H9 (cell line): ENCODE data around the gene GBP5. TPM values are rescaled to one million over a fixed set of nuclear protein-coding genes. Genes with fewer than 3 reads are reported as not detected.

Experiments used
- DNase-seq: peaks from one replicate; pipeline ENCODE4 v3.0.0-alpha.2; 2017
- H2AFZ ChIP-seq: one replicate; pipeline ENCODE4 v1.6.1; 2013; ENCODE audit warnings: mild to moderate bottlenecking, low read length, control low read depth, moderate library complexity
- H2AK5ac ChIP-seq: 2 replicates; pipeline ENCODE4 v1.6.1; 2013; ENCODE audit warnings: low read length, control low read depth, mixed read lengths; ENCODE audit not compliant: insufficient read length
- H2BK120ac ChIP-seq: one replicate; pipeline ENCODE4 v1.6.1; 2013; ENCODE audit warnings: low read depth, mild to moderate bottlenecking, low read length, control low read depth, inconsistent platforms; ENCODE audit not compliant: poor library complexity, severe bottlenecking
- H2BK12ac ChIP-seq: 2 replicates; pipeline ENCODE4 v1.6.1; 2013; ENCODE audit warnings: low read length, control low read depth, mixed read lengths, low read depth; ENCODE audit not compliant: insufficient read length
- H2BK15ac ChIP-seq: 2 replicates; pipeline ENCODE4 v1.6.1; 2013; ENCODE audit warnings: low read depth, low read length, control low read depth
- H2BK20ac ChIP-seq: one replicate; pipeline ENCODE4 v1.6.1; 2013; ENCODE audit warnings: low read depth, mild to moderate bottlenecking, low read length, control low read depth, inconsistent platforms; ENCODE audit not compliant: poor library complexity, severe bottlenecking
- H2BK5ac ChIP-seq: 2 replicates; pipeline ENCODE4 v1.6.1; 2013; ENCODE audit warnings: low read length, control low read depth, mixed read lengths; ENCODE audit not compliant: insufficient read length
- H3K14ac ChIP-seq: 2 replicates; pipeline ENCODE4 v1.6.1; 2013; ENCODE audit warnings: low read length, control low read depth; ENCODE audit not compliant: insufficient read depth
- H3K18ac ChIP-seq: 2 replicates; pipeline ENCODE4 v1.6.1; 2013; ENCODE audit warnings: low read depth, mild to moderate bottlenecking, mixed read lengths, low read length, control low read depth; ENCODE audit not compliant: insufficient read length
- H3K23ac ChIP-seq: 2 replicates; pipeline ENCODE4 v1.6.1; 2013; ENCODE audit warnings: low read length, control low read depth, mixed read lengths, low read depth; ENCODE audit not compliant: insufficient read length
- H3K23me2 ChIP-seq: 2 replicates; pipeline ENCODE4 v1.6.1; 2013; ENCODE audit warnings: low read depth, mild to moderate bottlenecking, mixed read lengths, low read length, control low read depth; ENCODE audit not compliant: insufficient read length, poor library complexity, severe bottlenecking
- H3K27ac ChIP-seq: 2 replicates; pipeline ENCODE4 v1.5.1; 2013; ENCODE audit warnings: low read length, control low read depth, mixed read lengths, low read depth; ENCODE audit not compliant: insufficient read length
- H3K27me3 ChIP-seq: 2 replicates; pipeline ENCODE4 v1.6.1; 2013; ENCODE audit warnings: low read length, control low read depth, inconsistent platforms; ENCODE audit not compliant: insufficient read depth
- H3K4ac ChIP-seq: 2 replicates; pipeline ENCODE4 v1.6.1; 2013; ENCODE audit warnings: low read depth, mild to moderate bottlenecking, control low read depth, inconsistent platforms, low read length, moderate library complexity
- H3K4me1 ChIP-seq: 2 replicates; pipeline ENCODE4 v1.6.1; 2013; ENCODE audit warnings: low read length, control low read depth, inconsistent platforms; ENCODE audit not compliant: insufficient read depth
- H3K4me2 ChIP-seq: 2 replicates; pipeline ENCODE4 v1.6.1; 2013; ENCODE audit warnings: low read length, control low read depth, mixed read lengths; ENCODE audit not compliant: insufficient read length, insufficient read depth
- H3K56ac ChIP-seq: 2 replicates; pipeline ENCODE4 v1.6.1; 2013; ENCODE audit warnings: low read depth, mild to moderate bottlenecking, mixed read lengths, low read length, control low read depth; ENCODE audit not compliant: insufficient read length
- H3K79me1 ChIP-seq: 2 replicates; pipeline ENCODE4 v1.6.1; 2013; ENCODE audit warnings: low read depth, mild to moderate bottlenecking, moderate library complexity, low read length, control low read depth, inconsistent platforms; ENCODE audit not compliant: insufficient read depth, poor library complexity, severe bottlenecking
- H3K79me2 ChIP-seq: 2 replicates; pipeline ENCODE4 v1.6.1; 2013; ENCODE audit warnings: low read length, control low read depth, inconsistent platforms; ENCODE audit not compliant: insufficient read depth
- H3K9ac ChIP-seq: 2 replicates; pipeline ENCODE4 v1.6.1; 2013; ENCODE audit warnings: low read length, control low read depth, mixed read lengths; ENCODE audit not compliant: insufficient read length; ENCODE audit errors: extremely low read depth
- H3K9me3 ChIP-seq: one replicate; pipeline ENCODE4 v1.6.1; 2013; ENCODE audit warnings: low read depth, low read length, inconsistent platforms; ENCODE audit not compliant: control insufficient read depth
- H3T11ph ChIP-seq: one replicate; pipeline ENCODE4 v1.6.1; 2013; ENCODE audit warnings: mild to moderate bottlenecking, low read length, control low read depth, inconsistent platforms
- H4K20me1 ChIP-seq: one replicate; pipeline ENCODE4 v1.6.1; 2013; ENCODE audit not compliant: control insufficient read depth, insufficient read length, insufficient read depth
- H4K5ac ChIP-seq: 2 replicates; pipeline ENCODE4 v1.6.1; 2013; ENCODE audit warnings: low read depth, mild to moderate bottlenecking, mixed read lengths, low read length, control low read depth; ENCODE audit not compliant: insufficient read length
- H4K8ac ChIP-seq: replicated peaks from 2 replicates; pipeline ENCODE4 v1.6.1; 2013; ENCODE audit warnings: low read length, control low read depth, mixed read lengths, low read depth; ENCODE audit not compliant: insufficient read length
- H4K91ac ChIP-seq: 2 replicates; pipeline ENCODE4 v1.6.1; 2013; ENCODE audit warnings: low read depth, mild to moderate bottlenecking, moderate library complexity, mixed read lengths, low read length, control low read depth; ENCODE audit not compliant: insufficient read length
- H3K27ac Mint-ChIP-seq, 3 experiments: 2 replicates in 2 of 3; 3 replicates in 1 of 3; pipeline ENCODE4 v1.8.0; 2020 to 2021; ENCODE audit warnings: mixed read lengths in 3 of 3, mild to moderate bottlenecking in 1 of 3, moderate library complexity in 1 of 3
- H3K27me3 Mint-ChIP-seq: 2 replicates; pipeline ENCODE4 v1.8.0; 2021; ENCODE audit warnings: low read depth, mild to moderate bottlenecking, moderate library complexity, mixed read lengths
- H3K36me3 Mint-ChIP-seq, 3 experiments: 2 replicates in 2 of 3; 3 replicates in 1 of 3; pipeline ENCODE4 v1.8.0; 2020 to 2021; ENCODE audit warnings: low read depth in 3 of 3, mixed read lengths in 3 of 3; ENCODE audit not compliant: insufficient read depth in 1 of 3
- H3K4me1 Mint-ChIP-seq, 2 experiments: 2 replicates each; pipeline ENCODE4 v1.8.0; 2020; ENCODE audit warnings: mixed read lengths in 2 of 2
- H3K4me3 Mint-ChIP-seq, 2 experiments: 2 replicates in 1 of 2; 3 replicates in 1 of 2; pipeline ENCODE4 v1.8.0; 2020 to 2021; ENCODE audit warnings: mild to moderate bottlenecking in 2 of 2, mixed read lengths in 2 of 2, moderate library complexity in 1 of 2
- H3K9me3 Mint-ChIP-seq, 2 experiments: 2 replicates in 1 of 2; 3 replicates in 1 of 2; pipeline ENCODE4 v1.8.0; 2020; ENCODE audit warnings: mild to moderate bottlenecking in 2 of 2, mixed read lengths in 2 of 2, moderate library complexity in 1 of 2
- WGBS: extraction: QIAGEN DNeasy Blood & Tissue Kit; methylation state at CpG from one replicate; pipeline ENCODE4 v1.1.7; 2013; ENCODE audit warnings: missing lambda C conversion rate, low lambda C conversion rate, mixed read lengths; ENCODE audit not compliant: insufficient read length; ENCODE audit errors: extremely low coverage; 5-methylcytosine and 5-hydroxymethylcytosine counted together
- total RNA-seq: library from RNA; stranded (reverse); gene quantifications from 2 replicates; pipeline ENCODE4 v1.2.1, GENCODE V29; 2021
- TF ChIP-seq, protein P1 (sequence below): fragments of 200-600 bp; sonication (generic); conservative IDR thresholded peaks from 3 replicates; pipeline ENCODE4 v1.8.0; 2021; ENCODE audit warnings: antibody characterized with exemption, mild to moderate bottlenecking

GBP5 gene
- total RNA-seq, 1 experiment from 2014 or later: not detected

- Histone ChIP-seq H4K8ac (no peak overlapping the region), H3K79me2 (no peaks in the 10 kb centered on the region), H3K23me2 (no peaks in the 10 kb centered on the region), H3K23ac (no peak overlapping the region), H2BK5ac (no peak overlapping the region), H3K56ac (no peak overlapping the region), H3K18ac (no peak overlapping the region), H3K14ac (no peak overlapping the region), H3K4me1 (no peaks in the 10 kb centered on the region), H4K5ac (no peak overlapping the region), H3K79me1 (no peaks in the 10 kb centered on the region), H3T11ph (no peak overlapping the region), H2AFZ (no peak overlapping the region), H2AK5ac (no peak overlapping the region), H4K20me1 (no peaks in the 10 kb centered on the region), H2BK120ac (no peak overlapping the region), H2BK20ac (no peak overlapping the region), H4K91ac (no peak overlapping the region), H3K27ac (no peak overlapping the region), H3K27me3 (no peaks in the 10 kb centered on the region), H3K4ac (no peak overlapping the region), H3K9me3 (no peaks in the 10 kb centered on the region), H2BK15ac (no peak overlapping the region), H3K9ac (no peak overlapping the region), H3K4me2 (no peak overlapping the region), H2BK12ac (no peak overlapping the region)
- no peaks in the 10 kb centered on the region for H3K4me1 Mint-ChIP-seq
- H3K36me3 Mint-ChIP-seq: peaks cover 0 to 4% (median 0%) of the 10 kb centered on the region in 3 experiments; a peak in 2 of 7 replicates
- no peak for DNase-seq
- H3K4me3 Mint-ChIP-seq: no peak overlapping the region
- TF ChIP-seq, protein P1, sequence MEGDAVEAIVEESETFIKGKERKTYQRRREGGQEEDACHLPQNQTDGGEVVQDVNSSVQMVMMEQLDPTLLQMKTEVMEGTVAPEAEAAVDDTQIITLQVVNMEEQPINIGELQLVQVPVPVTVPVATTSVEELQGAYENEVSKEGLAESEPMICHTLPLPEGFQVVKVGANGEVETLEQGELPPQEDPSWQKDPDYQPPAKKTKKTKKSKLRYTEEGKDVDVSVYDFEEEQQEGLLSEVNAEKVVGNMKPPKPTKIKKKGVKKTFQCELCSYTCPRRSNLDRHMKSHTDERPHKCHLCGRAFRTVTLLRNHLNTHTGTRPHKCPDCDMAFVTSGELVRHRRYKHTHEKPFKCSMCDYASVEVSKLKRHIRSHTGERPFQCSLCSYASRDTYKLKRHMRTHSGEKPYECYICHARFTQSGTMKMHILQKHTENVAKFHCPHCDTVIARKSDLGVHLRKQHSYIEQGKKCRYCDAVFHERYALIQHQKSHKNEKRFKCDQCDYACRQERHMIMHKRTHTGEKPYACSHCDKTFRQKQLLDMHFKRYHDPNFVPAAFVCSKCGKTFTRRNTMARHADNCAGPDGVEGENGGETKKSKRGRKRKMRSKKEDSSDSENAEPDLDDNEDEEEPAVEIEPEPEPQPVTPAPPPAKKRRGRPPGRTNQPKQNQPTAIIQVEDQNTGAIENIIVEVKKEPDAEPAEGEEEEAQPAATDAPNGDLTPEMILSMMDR: no peak
- H3K9me3 Mint-ChIP-seq: no peaks in the 10 kb centered on the region; a peak in 2 of 5 replicates
- no CpG with 5 or more reads among the region's 6 CpGs for WGBS
- no peaks in the 10 kb centered on the region for H3K27me3 Mint-ChIP-seq
- no peak overlapping the region for H3K27ac Mint-ChIP-seq
These were observed 6.4 kb upstream of the GBP5 start for GRCh38 chr1:89279011-89279466.
